GM12864 (cell line): ENCODE results near the gene CCNE1.
A peak's percentile ranks its signal among the peaks of the same experiment; 100 is the strongest.

Experiments
- DNase-seq: peaks from one replicate; pipeline ENCODE4 v3.0.0-alpha.2; 2011; ENCODE audit warnings: low read depth
- H3K4me3 ChIP-seq: 2 replicates; pipeline ENCODE4 v1.5.1; 2011; ENCODE audit warnings: mild to moderate bottlenecking, low read depth, low read length, control low read depth
- TF ChIP-seq, protein P1 (sequence below): IDR thresholded peaks from 2 replicates; pipeline ENCODE4 v1.5.1; 2011; ENCODE audit warnings: low read depth, mild to moderate bottlenecking, moderate library complexity, low read length, control low read depth, inconsistent platforms; ENCODE audit errors: missing control alignments

CCNE1 gene

DNA sequence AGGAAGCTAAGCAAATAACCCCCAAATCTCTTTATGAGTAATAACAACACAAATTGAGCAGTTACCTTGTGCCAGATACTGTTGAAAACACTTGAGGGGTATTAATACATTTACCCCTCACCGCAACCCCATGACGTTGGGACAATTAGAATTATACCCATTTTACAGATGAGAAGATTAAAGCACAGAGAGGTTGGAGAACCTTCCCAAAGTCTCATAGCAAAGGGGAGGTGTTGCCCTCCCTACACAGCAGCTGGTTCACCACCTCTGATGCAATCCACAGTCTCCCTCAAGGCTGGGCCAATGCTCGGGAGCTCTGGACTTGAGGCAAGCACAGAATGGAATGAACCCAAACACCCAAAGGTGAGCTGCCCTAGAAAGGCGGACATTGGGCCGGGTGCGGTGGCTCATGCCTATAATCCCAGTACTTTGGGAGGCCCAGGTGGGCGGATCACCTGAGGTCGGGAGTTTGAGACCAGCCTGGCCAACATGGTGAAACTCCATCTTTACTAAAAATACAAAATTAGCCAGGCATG is 3.9 kb upstream of the CCNE1 start:
- TF ChIP-seq, protein P1, sequence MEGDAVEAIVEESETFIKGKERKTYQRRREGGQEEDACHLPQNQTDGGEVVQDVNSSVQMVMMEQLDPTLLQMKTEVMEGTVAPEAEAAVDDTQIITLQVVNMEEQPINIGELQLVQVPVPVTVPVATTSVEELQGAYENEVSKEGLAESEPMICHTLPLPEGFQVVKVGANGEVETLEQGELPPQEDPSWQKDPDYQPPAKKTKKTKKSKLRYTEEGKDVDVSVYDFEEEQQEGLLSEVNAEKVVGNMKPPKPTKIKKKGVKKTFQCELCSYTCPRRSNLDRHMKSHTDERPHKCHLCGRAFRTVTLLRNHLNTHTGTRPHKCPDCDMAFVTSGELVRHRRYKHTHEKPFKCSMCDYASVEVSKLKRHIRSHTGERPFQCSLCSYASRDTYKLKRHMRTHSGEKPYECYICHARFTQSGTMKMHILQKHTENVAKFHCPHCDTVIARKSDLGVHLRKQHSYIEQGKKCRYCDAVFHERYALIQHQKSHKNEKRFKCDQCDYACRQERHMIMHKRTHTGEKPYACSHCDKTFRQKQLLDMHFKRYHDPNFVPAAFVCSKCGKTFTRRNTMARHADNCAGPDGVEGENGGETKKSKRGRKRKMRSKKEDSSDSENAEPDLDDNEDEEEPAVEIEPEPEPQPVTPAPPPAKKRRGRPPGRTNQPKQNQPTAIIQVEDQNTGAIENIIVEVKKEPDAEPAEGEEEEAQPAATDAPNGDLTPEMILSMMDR = no peak
- no peak overlapping the region for H3K4me3 ChIP-seq

DNA sequence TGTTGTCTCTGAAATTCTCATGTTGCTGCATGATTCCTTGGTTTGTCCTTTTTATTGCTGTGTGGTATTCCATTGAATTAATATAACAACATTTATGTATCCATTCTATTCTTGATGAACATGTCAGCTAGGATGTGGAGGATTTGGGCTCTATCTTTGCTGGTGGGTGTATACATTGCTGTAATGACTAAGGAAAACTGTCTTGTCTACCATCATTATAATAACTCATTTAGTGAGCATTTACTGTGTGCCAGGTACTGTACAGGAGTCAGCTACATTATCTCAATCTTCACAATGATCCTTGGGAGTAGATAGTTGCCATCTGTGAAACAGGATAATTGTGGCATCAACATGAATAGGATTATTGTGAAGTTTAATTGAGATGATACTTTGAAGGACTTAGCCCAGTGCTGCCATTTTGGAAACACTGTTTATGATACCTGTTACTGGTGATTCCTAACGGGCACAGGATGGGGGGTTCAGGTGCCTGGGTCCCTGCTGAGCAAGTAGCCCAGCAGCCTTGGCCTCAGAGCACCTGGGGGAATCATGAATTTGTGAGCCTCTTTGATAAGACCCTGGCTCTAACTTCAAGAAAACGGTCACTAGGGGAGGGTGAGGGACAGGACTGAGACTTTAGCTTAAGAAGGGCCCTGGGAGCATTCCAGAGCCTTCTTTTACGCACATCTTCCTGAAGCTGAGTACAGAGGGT is 1.8 kb upstream of the CCNE1 start:
- TF ChIP-seq, protein P1 = no peak
- DNase-seq = no peak
- peak overlapping the region; percentile 83; the same call in 1 of the 2 replicates for H3K4me3 ChIP-seq

More for the DNA sequence above, 3.9 kb upstream of the CCNE1 start:
- no peak for DNase-seq

DNA sequence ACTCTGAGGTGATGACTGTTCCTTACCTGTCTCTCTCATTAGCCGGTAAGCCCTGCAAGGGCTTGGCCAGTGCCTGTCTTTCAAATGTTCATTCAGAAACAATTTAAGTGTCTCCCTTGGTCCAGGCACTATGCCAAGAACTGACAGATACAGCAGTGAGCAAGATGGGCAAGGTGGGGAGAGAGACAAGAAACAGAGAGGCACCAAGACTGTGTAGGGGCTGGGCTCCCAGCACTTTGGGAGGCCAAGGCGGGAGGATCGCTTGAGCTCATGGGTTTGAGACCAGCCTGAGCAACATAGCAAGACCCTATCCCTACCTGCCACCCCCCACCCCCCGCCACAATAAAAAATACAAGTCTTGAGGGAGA is 1.3 kb upstream of the CCNE1 start:
- H3K4me3 ChIP-seq = peak overlapping the region; percentile 83
- TF ChIP-seq, protein P1 = no peak
- no peak for DNase-seq

DNA sequence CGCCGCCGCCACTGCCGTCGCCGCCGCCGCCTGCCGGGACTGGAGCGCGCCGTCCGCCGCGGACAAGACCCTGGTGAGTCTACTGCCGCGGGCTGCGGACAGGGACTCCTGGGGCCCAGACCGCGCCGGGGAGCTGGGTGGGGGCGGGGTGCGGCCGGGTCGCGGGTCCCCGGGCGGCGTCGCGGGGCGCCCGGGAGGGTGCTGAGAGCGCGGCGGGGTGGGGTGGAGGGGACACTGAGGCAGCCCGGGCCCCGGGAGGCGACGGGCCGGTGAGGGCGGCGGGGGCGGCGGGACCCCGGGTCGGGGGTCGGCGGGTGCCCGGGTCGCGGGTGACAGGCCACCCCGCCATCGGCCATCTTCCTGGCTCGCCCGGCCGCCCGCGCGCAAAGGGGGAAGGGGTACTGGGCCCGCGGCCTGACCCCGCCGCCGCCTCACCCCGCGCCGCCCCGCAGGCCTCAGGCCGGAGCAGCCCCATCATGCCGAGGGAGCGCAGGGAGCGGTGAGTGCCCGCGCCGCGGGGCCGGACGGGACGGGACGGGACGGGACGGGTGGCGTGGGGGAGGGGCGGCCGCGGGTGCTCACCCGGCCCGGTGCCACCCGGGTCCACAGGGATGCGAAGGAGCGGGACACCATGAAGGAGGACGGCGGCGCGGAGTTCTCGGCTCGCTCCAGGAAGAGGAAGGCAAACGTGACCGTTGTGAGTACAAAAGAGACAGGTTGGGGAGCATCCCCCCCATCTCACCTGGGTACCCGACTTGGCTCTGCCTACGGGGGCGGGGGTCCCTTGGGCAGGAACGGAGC is 489 bp downstream of the CCNE1 start:
- H3K4me3 ChIP-seq = peak overlapping the region; percentile 60
- no peak for DNase-seq
- TF ChIP-seq, protein P1 = no peak

DNA sequence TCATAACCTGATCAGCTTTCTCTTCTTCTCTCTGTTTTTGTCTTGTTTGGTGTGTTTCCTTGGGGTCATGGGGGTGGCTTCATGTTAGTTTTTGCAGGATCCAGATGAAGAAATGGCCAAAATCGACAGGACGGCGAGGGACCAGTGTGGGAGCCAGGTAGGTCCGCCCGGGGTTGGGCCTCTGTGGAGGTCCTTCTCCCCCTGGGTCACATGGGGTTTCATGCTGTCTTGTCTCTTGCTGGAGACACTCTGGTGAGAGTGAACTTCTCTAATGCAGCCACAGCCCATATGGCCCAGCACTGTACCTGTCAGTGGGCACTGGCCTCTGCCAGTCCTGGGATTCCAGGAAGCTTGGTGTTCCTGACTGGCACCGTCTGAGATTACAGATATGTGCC is 1.1 kb downstream of the CCNE1 start:
- no peak for DNase-seq
- TF ChIP-seq, protein P1 = no peak
- peak overlapping the region; percentile 60 for H3K4me3 ChIP-seq

DNA sequence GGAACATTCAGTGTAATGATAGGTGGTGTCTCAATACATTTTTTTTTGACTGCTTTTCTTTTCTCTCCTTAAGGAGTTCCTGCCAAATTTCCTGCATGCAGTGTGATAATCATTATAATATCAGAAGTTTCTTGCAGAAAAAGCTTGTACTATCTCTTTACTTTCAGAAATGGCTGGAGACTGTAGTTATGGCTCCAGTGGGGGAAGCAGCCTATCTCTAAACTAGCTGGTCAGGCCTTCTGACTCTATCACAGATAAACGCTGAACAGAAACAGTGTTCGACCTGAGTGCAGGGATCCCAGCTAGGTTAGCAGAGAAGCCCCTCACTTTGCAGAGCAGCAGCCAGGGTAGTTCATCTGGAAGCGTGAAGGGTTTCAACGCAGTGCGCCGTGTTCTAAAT is 1.9 kb downstream of the CCNE1 start:
- DNase-seq = no peak
- TF ChIP-seq, protein P1 = no peak
- H3K4me3 ChIP-seq = no peak overlapping the region
